Bronchial epithelial cell (primary cell): Measurements from ENCODE around the gene TNRC6A. TPM values are rescaled to one million over a fixed set of nuclear protein-coding genes. Genes with fewer than 3 reads are reported as not detected.

ENCODE experiments used
- DNase-seq: peaks from one replicate; pipeline ENCODE4 v3.0.0-alpha.2; 2010; ENCODE audit warnings: low read depth
- FAIRE-seq: peaks from 2 replicates; lab custom pipeline; 2011; peaks lifted over from hg19 to GRCh38; lab: Jason Lieb, UNC
- H3K27me3 ChIP-seq: 2 replicates; pipeline ENCODE4 v1.5.1; 2011; ENCODE audit warnings: low read length; ENCODE audit not compliant: control insufficient read depth, insufficient read depth
- H3K36me3 ChIP-seq: 2 replicates; pipeline ENCODE4 v1.5.1; 2011; ENCODE audit warnings: low read length; ENCODE audit not compliant: control insufficient read depth, insufficient read depth
- H3K4me3 ChIP-seq: 2 replicates; pipeline ENCODE4 v1.5.1; 2011; ENCODE audit warnings: mild to moderate bottlenecking, low read depth, low read length, control low read depth
- total RNA-seq: library from RNA; depleted of rRNA; stranded (reverse); fragments of >200 nt; gene quantifications from 2 replicates; pipeline ENCODE4 v1.2.1, GENCODE V29; 2014
- TF ChIP-seq, protein P1 (sequence below): IDR thresholded peaks from 2 replicates; pipeline ENCODE4 v1.5.1; 2011; ENCODE audit warnings: mild to moderate bottlenecking, moderate library complexity, low read length, control low read depth, inconsistent platforms; ENCODE audit not compliant: insufficient read depth, severe bottlenecking

TNRC6A gene
- total RNA-seq, 1 donor from 2014 or later = 14.2 TPM

DNA sequence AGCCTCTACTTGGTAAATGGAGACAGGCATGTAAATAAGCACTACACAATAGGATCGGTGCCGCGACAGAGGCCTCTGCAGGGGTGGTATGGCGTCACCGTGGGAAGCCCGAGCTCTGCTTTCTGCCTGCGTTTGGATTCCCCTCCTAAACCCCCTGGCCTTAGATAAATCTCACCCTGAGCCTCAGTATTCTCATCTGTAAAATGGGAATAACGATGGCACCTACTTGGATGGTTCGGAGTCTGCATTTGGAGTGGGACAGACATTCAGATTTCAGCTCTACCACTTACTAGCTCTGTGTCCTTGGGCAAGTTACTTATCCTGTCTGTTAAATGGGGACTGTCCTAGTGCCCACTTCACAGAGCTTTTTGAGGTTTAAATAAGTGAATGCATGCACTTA lies 42.8 kb upstream of the TNRC6A start:
- DNase-seq (no peak), FAIRE-seq (no peak)
- no peak overlapping the region for H3K4me3 ChIP-seq
- TF ChIP-seq, protein P1, sequence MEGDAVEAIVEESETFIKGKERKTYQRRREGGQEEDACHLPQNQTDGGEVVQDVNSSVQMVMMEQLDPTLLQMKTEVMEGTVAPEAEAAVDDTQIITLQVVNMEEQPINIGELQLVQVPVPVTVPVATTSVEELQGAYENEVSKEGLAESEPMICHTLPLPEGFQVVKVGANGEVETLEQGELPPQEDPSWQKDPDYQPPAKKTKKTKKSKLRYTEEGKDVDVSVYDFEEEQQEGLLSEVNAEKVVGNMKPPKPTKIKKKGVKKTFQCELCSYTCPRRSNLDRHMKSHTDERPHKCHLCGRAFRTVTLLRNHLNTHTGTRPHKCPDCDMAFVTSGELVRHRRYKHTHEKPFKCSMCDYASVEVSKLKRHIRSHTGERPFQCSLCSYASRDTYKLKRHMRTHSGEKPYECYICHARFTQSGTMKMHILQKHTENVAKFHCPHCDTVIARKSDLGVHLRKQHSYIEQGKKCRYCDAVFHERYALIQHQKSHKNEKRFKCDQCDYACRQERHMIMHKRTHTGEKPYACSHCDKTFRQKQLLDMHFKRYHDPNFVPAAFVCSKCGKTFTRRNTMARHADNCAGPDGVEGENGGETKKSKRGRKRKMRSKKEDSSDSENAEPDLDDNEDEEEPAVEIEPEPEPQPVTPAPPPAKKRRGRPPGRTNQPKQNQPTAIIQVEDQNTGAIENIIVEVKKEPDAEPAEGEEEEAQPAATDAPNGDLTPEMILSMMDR = no peak
- H3K27me3 ChIP-seq = no peaks in the 10 kb centered on the region
- H3K36me3 ChIP-seq = no peaks in the 10 kb centered on the region

DNA sequence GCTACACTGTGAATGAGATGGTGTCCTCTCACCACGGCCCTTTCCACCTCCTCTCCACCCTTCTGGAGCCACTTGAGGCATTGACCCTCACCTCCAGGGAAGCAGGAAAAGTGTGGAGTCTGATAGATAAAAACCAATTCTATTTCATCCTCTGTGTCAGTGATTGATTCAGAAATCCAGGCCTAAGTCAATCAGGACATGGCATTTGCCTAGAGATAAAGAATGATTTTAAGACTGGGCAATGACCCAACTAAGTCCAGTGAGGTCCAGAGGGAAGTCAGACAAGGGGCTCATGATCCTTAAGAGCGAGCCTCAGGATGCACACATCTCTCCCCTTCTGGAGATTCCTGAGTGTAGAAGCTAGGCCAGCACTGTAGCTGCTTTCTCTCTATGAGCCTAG lies 41.1 kb upstream of the TNRC6A start:
- DNase-seq (no peak), FAIRE-seq (no peak)
- no peaks in the 10 kb centered on the region for H3K27me3 ChIP-seq
- no peak overlapping the region for H3K4me3 ChIP-seq
- TF ChIP-seq, protein P1 = no peak
- no peaks in the 10 kb centered on the region for H3K36me3 ChIP-seq

DNA sequence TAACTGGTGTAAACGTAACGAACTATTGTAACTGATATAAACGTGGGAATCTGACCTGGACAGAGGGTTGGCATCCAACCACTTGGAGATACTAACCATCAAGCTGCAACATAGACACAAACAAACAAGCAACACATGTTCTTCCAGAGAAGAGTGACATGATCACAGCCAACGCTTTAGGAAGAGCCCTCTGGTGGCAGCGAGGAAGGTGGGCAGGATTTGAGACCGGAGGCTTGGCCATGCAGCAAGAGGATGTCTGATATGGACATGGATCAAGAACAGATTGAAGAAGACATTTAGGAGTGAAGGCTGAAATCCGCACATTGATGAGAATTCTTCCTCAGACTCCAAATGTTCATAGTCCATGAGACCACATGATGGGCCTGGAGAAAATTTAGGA lies 40.3 kb upstream of the TNRC6A start:
- H3K36me3 ChIP-seq = no peaks in the 10 kb centered on the region
- peak; percentile 45 for DNase-seq
- no peaks in the 10 kb centered on the region for H3K27me3 ChIP-seq
- no peak overlapping the region for H3K4me3 ChIP-seq
- FAIRE-seq = no peak
- TF ChIP-seq, protein P1 = peak; percentile 68

DNA sequence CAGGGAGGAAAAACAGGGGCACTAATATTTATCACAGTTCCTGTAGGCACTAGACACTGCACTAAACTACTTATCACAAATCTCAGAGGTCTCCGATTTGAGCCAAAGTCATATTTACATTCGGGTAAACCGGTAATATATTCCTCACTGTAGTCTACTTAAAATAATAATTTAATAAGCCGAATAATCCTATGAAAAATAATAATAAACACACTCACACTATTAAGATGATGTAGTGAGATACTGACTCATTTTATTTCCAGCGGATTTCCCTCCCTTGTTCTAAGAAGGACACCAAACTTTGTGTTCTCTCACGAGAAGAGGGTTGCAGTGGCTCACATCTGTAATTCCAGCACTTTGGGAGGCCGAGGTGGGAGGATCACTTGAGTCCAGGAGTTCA lies 36.6 kb upstream of the TNRC6A start:
- no peaks in the 10 kb centered on the region for H3K27me3 ChIP-seq
- no peak for FAIRE-seq

DNA sequence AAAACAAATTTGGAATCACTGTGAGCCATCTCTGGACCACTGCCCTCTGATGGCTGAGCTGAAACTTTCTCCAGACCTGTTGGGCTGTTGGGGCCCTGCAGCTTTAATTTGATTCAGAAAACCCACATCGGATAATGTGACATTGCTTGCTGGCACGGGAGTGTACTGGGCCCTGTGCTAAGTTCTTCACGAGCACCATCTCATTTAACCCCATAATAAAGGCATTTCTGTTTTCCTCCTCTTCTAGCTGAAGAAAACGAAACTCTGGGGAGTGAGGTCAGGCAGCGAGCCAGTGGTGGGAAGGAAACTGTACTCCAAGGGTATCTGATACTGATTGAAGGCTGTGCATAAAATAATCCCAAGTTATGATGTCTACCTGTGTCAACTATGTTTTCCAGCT lies 34.5 kb upstream of the TNRC6A start:
- no peaks in the 10 kb centered on the region for H3K27me3 ChIP-seq
- TF ChIP-seq, protein P1 = no peak
- DNase-seq = no peak
- no peak for FAIRE-seq
- no peaks in the 10 kb centered on the region for H3K36me3 ChIP-seq
- no peak overlapping the region for H3K4me3 ChIP-seq

More for the DNA sequence above, 36.6 kb upstream of the TNRC6A start:
- TF ChIP-seq, protein P1 = no peak
- no peak for DNase-seq
- no peaks in the 10 kb centered on the region for H3K36me3 ChIP-seq
- H3K4me3 ChIP-seq = no peak overlapping the region

DNA sequence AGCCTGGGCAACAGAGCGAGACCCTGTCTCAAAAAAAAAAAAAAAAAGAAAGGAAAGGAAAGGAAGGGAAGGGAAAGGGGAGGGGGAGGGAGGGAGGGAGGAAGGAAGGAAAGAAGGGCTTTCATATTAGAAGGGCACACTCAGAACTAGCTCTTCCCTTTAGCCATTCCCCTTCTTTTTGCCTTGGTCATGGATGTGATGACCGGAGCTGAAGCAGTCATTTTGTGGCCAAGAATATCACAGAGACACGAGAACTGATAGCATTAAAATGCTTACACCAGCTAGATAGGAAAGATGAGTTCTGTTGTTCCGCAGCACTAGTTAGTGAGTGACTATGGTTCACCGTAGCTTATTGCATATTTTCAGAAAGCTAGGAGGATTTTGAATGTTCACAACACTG lies 32.8 kb upstream of the TNRC6A start:
- H3K36me3 ChIP-seq = no peaks in the 10 kb centered on the region
- no peak for DNase-seq
- TF ChIP-seq, protein P1 = no peak
- no peaks in the 10 kb centered on the region for H3K27me3 ChIP-seq
- H3K4me3 ChIP-seq = no peak overlapping the region
- FAIRE-seq = no peak
